HepG2 (cell line): ENCODE measurements around the gene VPS11. TPM values are rescaled to one million over a fixed set of nuclear protein-coding genes. Genes with fewer than 3 reads are reported as not detected.

Source experiments
- ARHGAP35 ChIP-seq: sonication (generic); formaldehyde crosslinking; IDR thresholded peaks from 2 replicates; pipeline ENCODE4 v1.9.0; 2022; ENCODE audit warnings: mild to moderate bottlenecking, inconsistent platforms, moderate library complexity, missing genetic modification reagents, borderline replicate concordance
- CBX1 ChIP-seq: IDR thresholded peaks from one replicate; pipeline ENCODE4 v1.6.1; 2016; ENCODE audit warnings: antibody characterized with exemption, low read depth
- DMAP1 ChIP-seq: IDR thresholded peaks from 2 replicates; pipeline ENCODE4 v1.6.1; 2016
- EED ChIP-seq: sonication (generic); formaldehyde crosslinking; IDR thresholded peaks from 2 replicates; pipeline ENCODE4 v1.5.0; 2020; ENCODE audit warnings: mild to moderate bottlenecking, missing genetic modification reagents
- FOXJ3 ChIP-seq: sonication (generic); formaldehyde crosslinking; IDR thresholded peaks from 2 replicates; pipeline ENCODE4 v1.4.0; 2020; ENCODE audit warnings: missing genetic modification reagents, mild to moderate bottlenecking, borderline replicate concordance
- IKZF1 ChIP-seq: fragments of 450-650 bp; IDR thresholded peaks from 2 replicates; pipeline ENCODE4 v1.7.1; 2016
- KIAA2018 ChIP-seq: sonication (generic); formaldehyde crosslinking; IDR thresholded peaks from 2 replicates; pipeline ENCODE4 v1.5.0; 2020; ENCODE audit warnings: mild to moderate bottlenecking, missing genetic modification reagents, borderline replicate concordance
- KLF16 ChIP-seq, 2 experiments: sonication (generic) in 1 of 2; formaldehyde crosslinking in 1 of 2; IDR thresholded peaks; 2 replicates each; pipeline versions ENCODE4 v1.6.1 to v1.8.0; 2016 to 2023; ENCODE audit warnings: missing genetic modification reagents in 2 of 2, missing compliant biosample characterization in 1 of 2
- MEIS1 ChIP-seq: sonication (generic); formaldehyde crosslinking; IDR thresholded peaks from 2 replicates; pipeline ENCODE4 v1.9.0; 2021; ENCODE audit warnings: mild to moderate bottlenecking, missing genetic modification reagents, moderate library complexity, borderline replicate concordance
- NPAS2 ChIP-seq: sonication (generic); formaldehyde crosslinking; IDR thresholded peaks from 2 replicates; pipeline ENCODE4 v1.8.0; 2022; ENCODE audit warnings: mild to moderate bottlenecking, missing genetic modification reagents, borderline replicate concordance
- NR0B2 ChIP-seq: sonication (generic); formaldehyde crosslinking; IDR thresholded peaks from 2 replicates; pipeline ENCODE4 v1.4.0; 2020; ENCODE audit warnings: mild to moderate bottlenecking, missing genetic modification reagents
- RBFOX2 ChIP-seq: fragments of 200-400 bp; formaldehyde crosslinking; IDR thresholded peaks from 2 replicates; pipeline ENCODE4 v1.6.1; 2017; ENCODE audit warnings: low read depth, mild to moderate bottlenecking, low read length
- SSRP1 ChIP-seq: IDR thresholded peaks from 2 replicates; pipeline ENCODE4 v1.6.1; 2016; ENCODE audit warnings: control low read depth
- TOPORS ChIP-seq: sonication (generic); formaldehyde crosslinking; IDR thresholded peaks from 2 replicates; pipeline ENCODE4 v1.8.0; 2023; ENCODE audit warnings: mild to moderate bottlenecking, missing genetic modification reagents
- ZFP36L2 ChIP-seq: sonication (generic); formaldehyde crosslinking; IDR thresholded peaks from 2 replicates; pipeline ENCODE4 v1.4.0; 2020; ENCODE audit warnings: missing genetic modification reagents
- ZIK1 ChIP-seq: sonication (generic); formaldehyde crosslinking; IDR thresholded peaks from 2 replicates; pipeline ENCODE4 v1.5.0; 2020; ENCODE audit warnings: mild to moderate bottlenecking, low read depth, missing genetic modification reagents, borderline replicate concordance
- ZMYM2 ChIP-seq: sonication (generic); formaldehyde crosslinking; IDR thresholded peaks from 2 replicates; pipeline ENCODE4 v1.8.0; 2022; ENCODE audit warnings: mild to moderate bottlenecking, missing genetic modification reagents
- ZNF138 ChIP-seq: sonication (generic); formaldehyde crosslinking; IDR thresholded peaks from 2 replicates; pipeline ENCODE4 v1.5.0; 2020; ENCODE audit warnings: mild to moderate bottlenecking, low read depth, missing genetic modification reagents
- ZNF232 ChIP-seq: sonication (generic); formaldehyde crosslinking; IDR thresholded peaks from 2 replicates; pipeline ENCODE4 v1.4.0; 2020; ENCODE audit warnings: missing genetic modification reagents, borderline replicate concordance
- ZNF34 ChIP-seq: sonication (generic); formaldehyde crosslinking; IDR thresholded peaks from 2 replicates; pipeline ENCODE4 v1.4.0; 2020; ENCODE audit warnings: mild to moderate bottlenecking, missing genetic modification reagents, borderline replicate concordance
- ZNF530 ChIP-seq: sonication (generic); formaldehyde crosslinking; IDR thresholded peaks from 2 replicates; pipeline ENCODE4 v1.5.0; 2020; ENCODE audit warnings: low read depth, mild to moderate bottlenecking, missing genetic modification reagents
- polyA plus RNA-seq, 8 experiments: library from polyadenylated mRNA; depleted of rRNA in 3 of 8; stranded (reverse) in 7 of 8; unstranded in 1 of 8; fragments of >200 nt; fragmentation: Illumina TruSeq in 4 of 8; extraction: Trizol in 4 of 8; gene quantifications; 2 replicates each; pipeline versions ENCODE4 v1.2.1 to v1.2.3, GENCODE V29; 2011 to 2016; ENCODE audit warnings: low read depth in 4 of 8, missing spikeins in 1 of 8, mixed read lengths in 1 of 8; ENCODE audit not compliant: insufficient read depth in 1 of 8
- total RNA-seq, 5 experiments: library from RNA; depleted of rRNA; stranded (reverse); fragments of >200 nt; fragmentation: Illumina TruSeq; extraction: Trizol; gene quantifications; 2 replicates each; pipeline ENCODE4 v1.2.3, GENCODE V29; 2016; ENCODE audit warnings: low read depth in 1 of 5

The VPS11 gene
- total and polyA plus RNA-seq, 2 of the 13 experiments (the other 11 are each of a cell fraction or from before 2014, with no cell fraction given) = 13.7 to 21.6 TPM

- TF ChIP-seq ZNF530 (CRISPR knock-in tag) (no peak), ZFP36L2 (CRISPR knock-in tag) (no peak), TOPORS (CRISPR knock-in tag) (no peak; the same call in 1 of the 2 replicates), ZNF232 (0 out of 2 replicates have a peak, but pooled peaks have one; percentile 64), ZIK1 (CRISPR knock-in tag) (no peak), MEIS1 (CRISPR knock-in tag) (no peak), CBX1 (peak; percentile 59), RBFOX2 (peak; percentile 71), ZNF34 (CRISPR knock-in tag) (no peak), EED (CRISPR knock-in tag) (peak; percentile 86), ZMYM2 (CRISPR knock-in tag) (no peak), ZNF138 (CRISPR knock-in tag) (no peak), DMAP1 (CRISPR knock-in tag) (peak; percentile 96), ARHGAP35 (CRISPR knock-in tag) (no peak), KLF16 (CRISPR knock-in tag; IDR thresholded peaks at IDR 0.05) (peak in 1 of 2 experiments; percentile 62; a peak in 2 of 4 replicates), FOXJ3 (CRISPR knock-in tag) (no peak), NR0B2 (CRISPR knock-in tag) (no peak), IKZF1 (no peak), SSRP1 (CRISPR knock-in tag) (no peak), KIAA2018 (CRISPR knock-in tag) (peak; percentile 71; the same call in 1 of the 2 replicates), NPAS2 (no peak)
These were observed 49.3 kb upstream of the VPS11 start, which contains the start of the genes RPS25 and TRAPPC4 (continued) for GRCh38 chr11:119018074-119018938.
